AG09309 (cell line): ENCODE data around the gene TMEM222.

ENCODE experiments used
- DNase-seq: peaks from one replicate; pipeline ENCODE4 v3.0.0-alpha.2; 2010; ENCODE audit warnings: low read depth
- H3K4me3 ChIP-seq: 2 replicates; pipeline ENCODE4 v1.5.1; 2011; ENCODE audit warnings: mild to moderate bottlenecking, low read depth, low read length, moderate library complexity; ENCODE audit not compliant: control insufficient read depth
- CTCF ChIP-seq: IDR thresholded peaks from 2 replicates; pipeline ENCODE4 v1.5.1; 2011; ENCODE audit warnings: mild to moderate bottlenecking, low read depth, low read length, inconsistent platforms; ENCODE audit not compliant: insufficient read depth, control insufficient read depth; ENCODE audit errors: missing control alignments

The TMEM222 gene

GRCh38 chr1:27377760-27378495 lies 56.0 kb downstream of the TMEM222 start:
- DNase-seq = no peak
- no peak for TF ChIP-seq CTCF
- no peak overlapping the region for H3K4me3 ChIP-seq

DNA sequence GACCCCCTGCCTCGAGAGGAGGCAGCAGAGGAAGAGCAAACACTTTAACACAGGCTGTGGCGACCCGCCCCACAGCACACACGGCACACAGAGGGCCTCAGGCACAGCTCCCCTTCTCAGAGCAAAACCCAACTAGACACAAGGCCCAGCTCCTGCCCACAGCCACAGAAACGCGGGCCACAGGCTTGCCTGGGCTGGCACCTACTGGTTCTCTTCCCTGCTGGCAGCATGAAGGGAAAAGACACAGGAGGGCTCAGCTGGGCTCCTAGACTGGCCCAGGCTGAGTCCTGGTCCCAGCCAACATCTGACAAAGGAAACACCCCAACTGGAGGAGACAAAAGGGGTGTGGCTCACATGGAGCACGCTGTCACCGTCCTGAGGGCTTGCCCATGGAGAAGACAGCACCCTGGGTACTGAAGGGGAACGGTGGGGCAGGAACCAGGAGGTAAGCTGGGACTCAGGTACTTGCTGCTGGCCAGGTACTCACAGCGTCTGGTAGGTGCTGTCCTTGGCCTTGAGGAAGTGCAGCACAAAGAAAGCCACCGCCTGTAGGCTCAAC lies 57.7 kb downstream of the TMEM222 start:
- no peak for DNase-seq
- no peak for TF ChIP-seq CTCF
- no peak overlapping the region for H3K4me3 ChIP-seq

- no peak overlapping the region for H3K4me3 ChIP-seq
- TF ChIP-seq CTCF = no peak
- DNase-seq = no peak
These were observed 58.3 kb downstream of the TMEM222 start for GRCh38 chr1:27380224-27380623.

DNA sequence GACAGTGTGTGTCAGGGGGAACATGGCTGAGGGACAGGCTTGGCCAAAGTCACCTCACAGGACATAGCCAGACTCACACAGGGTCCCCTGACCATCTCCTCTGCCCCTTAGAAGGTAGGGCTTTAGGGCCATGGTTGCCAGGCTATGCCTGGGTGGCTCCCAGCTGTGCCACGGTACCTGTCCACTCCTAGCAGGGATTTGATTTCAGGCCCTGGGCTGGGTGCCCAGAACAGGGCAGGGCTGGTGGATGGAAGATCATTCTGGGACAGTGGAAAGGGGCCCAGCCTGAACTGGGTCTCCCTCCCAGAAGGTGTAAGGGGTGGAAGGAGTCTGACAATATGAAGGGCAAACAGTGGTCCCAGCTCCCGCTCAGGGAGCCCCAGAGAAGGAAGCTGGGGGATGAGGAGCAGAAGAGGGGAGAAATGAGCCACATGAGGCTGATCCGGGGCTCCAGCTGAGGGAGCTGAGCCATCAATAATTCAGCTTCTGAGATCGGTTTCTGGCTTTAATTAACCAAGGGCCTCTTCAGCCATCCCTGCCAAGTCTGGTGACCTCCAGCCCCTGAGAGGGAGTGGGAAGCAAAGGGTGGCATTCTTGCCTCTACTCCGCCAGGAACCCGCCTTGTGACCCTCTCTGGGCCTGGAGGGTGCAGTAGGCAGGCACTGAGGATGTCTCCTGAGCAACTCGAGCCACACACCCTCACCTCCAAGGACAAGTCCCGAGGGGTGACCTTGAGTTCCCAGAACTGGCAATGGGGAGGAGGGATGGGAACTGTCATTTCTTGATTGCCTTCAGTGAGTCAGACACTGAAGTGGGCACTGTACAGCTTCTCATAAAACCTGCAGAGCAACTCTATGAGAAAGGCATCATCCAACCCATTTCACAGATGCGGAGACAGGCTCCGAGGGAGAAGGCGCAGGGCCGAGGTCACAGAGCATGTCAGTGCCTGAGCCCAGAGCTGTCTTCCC lies 59.1 kb downstream of the TMEM222 start:
- DNase-seq = no peak
- TF ChIP-seq CTCF = no peak
- no peak overlapping the region for H3K4me3 ChIP-seq

GRCh38 chr1:27381969-27382762 lies 60.2 kb downstream of the TMEM222 start:
- no peak for DNase-seq
- TF ChIP-seq CTCF = no peak

More at GRCh38 chr1:27381969-27382762, 60.2 kb downstream of the TMEM222 start:
- H3K4me3 ChIP-seq = no peak overlapping the region
